ENCODE measurements around the gene TMEM163. TPM values are rescaled to one million over a fixed set of nuclear protein-coding genes. Genes with fewer than 3 reads are reported as not detected.
A peak's percentile ranks its signal among the peaks of the same experiment; 100 is the strongest.

The TMEM163 gene
- total and polyA plus RNA-seq, 2 donors (not counting 3 experiments of a cell fraction or from before 2014, with no cell fraction given) = 1.0 to 2.8 TPM

DNA sequence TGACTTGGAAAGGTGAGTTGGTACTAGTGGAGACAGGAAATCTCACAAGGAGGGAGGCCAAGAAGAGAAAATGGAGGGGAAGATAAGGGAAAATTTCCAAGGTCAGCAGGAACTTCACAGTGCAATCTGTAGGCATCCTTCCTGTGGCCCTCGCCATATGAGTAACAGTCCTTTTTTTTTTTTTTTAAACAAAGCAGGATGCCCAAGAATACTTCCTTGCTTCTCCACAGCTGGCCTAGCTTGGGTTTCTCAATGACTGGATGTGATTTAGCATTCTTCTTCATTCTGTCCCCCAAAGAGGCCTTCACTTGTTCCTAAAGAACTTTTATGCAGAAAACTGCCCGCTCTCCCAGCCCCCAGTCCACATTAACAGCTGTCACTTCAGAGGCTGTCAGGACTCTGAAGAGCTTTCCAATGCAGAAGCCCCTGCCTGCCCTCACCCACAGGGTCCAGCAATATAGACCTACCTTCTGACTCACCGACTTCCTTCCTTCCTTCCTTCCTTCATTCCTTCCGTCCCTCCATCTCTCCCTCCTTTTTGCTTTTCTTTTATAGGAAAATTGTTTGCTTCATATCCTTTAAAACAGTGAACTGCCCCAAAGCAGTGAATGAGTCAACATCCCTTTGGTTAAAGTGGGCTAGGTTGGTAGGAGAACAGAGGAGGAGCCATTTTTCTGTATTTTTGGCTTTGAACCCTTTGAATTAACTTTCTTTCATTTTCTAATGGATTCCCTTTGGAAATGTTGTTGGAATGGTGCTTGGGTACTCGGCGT lies 292.9 kb downstream of the TMEM163 start:
- H3K4me3 ChIP-seq (replicated peaks in 1 of 3; ENCODE audit: insufficient read depth in 1 of 3, low read depth in 1 of 3, low read length in 3 of 3) = no peak overlapping the region
- H3K27ac ChIP-seq (ENCODE audit: insufficient read depth, low read depth, low read length) = peak overlapping the region; percentile 76
- dilution Hi-C loops (cut with MboI; ENCODE audit: extremely low pct_ligation_motif_present, low sequenced_read_pairs) (no loop called here), intact Hi-C loops (cut with micrococcal nuclease) (loop anchor here (1.0 kb wide), 3 partner anchors 9 to 28 kb away; no protein-coding TSS in a partner anchor)
- peak overlapping the region; percentile 30 for H3K9ac ChIP-seq (replicated peaks; ENCODE audit: extremely low read depth, insufficient read depth, low read length)
- no peaks in the 10 kb centered on the region for H3K9me3 ChIP-seq (replicated peaks; ENCODE audit: control insufficient read depth, insufficient read depth, low read length)
- FAIRE-seq (peak; percentile 83), DNase-seq (ENCODE audit: low read depth, low spot score) (peak; percentile 60)
- CTCF ChIA-PET = interaction anchor here (1.2 to 10.0 kb wide), 7 partner anchors 10 to 308 kb away, joined by 3 to 94 read pairs (median 5); no protein-coding TSS in a partner anchor
- POLR2A ChIA-PET = interaction anchor here (0.7 kb wide), 1 partner anchor 14 kb away, joined by 5 read pairs; no protein-coding TSS in a partner anchor
- peaks cover 0 to 2% of the 10 kb centered on the region in 2 experiments for H3K36me3 ChIP-seq (ENCODE audit: control insufficient read depth in 2 of 2, extremely low read depth in 1 of 2, insufficient read depth in 2 of 2, low read length in 2 of 2)
- peak overlapping the region; percentile 80 for H3K4me2 ChIP-seq (ENCODE audit: insufficient read depth, low read length)
- H3K9me1 ChIP-seq (replicated peaks; ENCODE audit: control insufficient read depth, extremely low read depth, insufficient read depth, low read length) = no peaks in the 10 kb centered on the region
- BruUV-seq (replicated peaks) = TSS peak; percentile 76
- TF ChIP-seq JUN (IDR thresholded peaks at IDR 0.05; ENCODE audit: borderline replicate concordance, insufficient read depth, insufficient read length, low read depth) (peak; percentile 48), GATA2 (IDR thresholded peaks at IDR 0.05; ENCODE audit: insufficient read depth, insufficient read length, low read depth, low read length) (peak; percentile 75), MYC (IDR thresholded peaks at IDR 0.05; ENCODE audit: low read depth, low read length) (no peak), EZH2 (IDR thresholded peaks at IDR 0.05; ENCODE audit: borderline replicate concordance, low read depth, low read length, severe bottlenecking) (no peak), FOS (IDR thresholded peaks at IDR 0.05; ENCODE audit: borderline replicate concordance, insufficient read depth, low read length) (peak; percentile 71), POLR2AphosphoS5 (IDR thresholded peaks at IDR 0.05; ENCODE audit: insufficient read depth, low read depth, low read length) (peak; percentile 70), CTCF (IDR thresholded peaks at IDR 0.05; ENCODE audit: extremely low read depth in 1 of 2, insufficient read depth in 1 of 2, low read depth in 1 of 2, low read length in 2 of 2) (no peak)
- H3K27me3 ChIP-seq (ENCODE audit: control insufficient read depth in 2 of 2, insufficient read depth in 2 of 2, low read length in 2 of 2) = no peaks in the 10 kb centered on the region
- H4K20me1 ChIP-seq (replicated peaks; ENCODE audit: control insufficient read depth, extremely low read depth, insufficient read depth, low read length) = no peaks in the 10 kb centered on the region
- H3K79me2 ChIP-seq (ENCODE audit: control insufficient read depth, insufficient read depth, low read length) = no peaks in the 10 kb centered on the region
- peaks cover 37% of the 10 kb centered on the region for H3K4me1 ChIP-seq (ENCODE audit: control insufficient read depth, extremely low read depth, insufficient read depth, low read length)
- H2AFZ ChIP-seq (ENCODE audit: low read depth, low read length) = peak overlapping the region; percentile 30
